Keratinocyte (primary cell): ENCODE data around the gene SLC44A3. TPM values are rescaled to one million over a fixed set of nuclear protein-coding genes. Genes with fewer than 3 reads are reported as not detected.

Experiments used
- DNase-seq: peaks from one replicate; pipeline ENCODE4 v3.0.0-alpha.2; 2011; ENCODE audit warnings: low read depth, missing footprints, low spot score
- FAIRE-seq: peaks from 2 replicates; lab custom pipeline; 2011; peaks lifted over from hg19 to GRCh38; lab: Jason Lieb, UNC
- H2AFZ ChIP-seq: 2 replicates; pipeline ENCODE4 v1.6.0; 2012; ENCODE audit warnings: low read length, control low read depth, inconsistent platforms; ENCODE audit not compliant: control insufficient read depth
- H3K27ac ChIP-seq: 2 replicates; pipeline ENCODE4 v1.5.1; 2011; ENCODE audit warnings: low read length; ENCODE audit not compliant: control insufficient read depth, insufficient read depth
- H3K27me3 ChIP-seq: 3 replicates; pipeline ENCODE4 v1.6.0; 2011; ENCODE audit warnings: low read length; ENCODE audit not compliant: control insufficient read depth, insufficient read depth; ENCODE audit errors: extremely low read depth
- H3K36me3 ChIP-seq, 2 experiments: 2 replicates in 1 of 2; 3 replicates in 1 of 2; pipeline ENCODE4 v1.5.1; 2011; ENCODE audit warnings: low read length in 2 of 2, mild to moderate bottlenecking in 1 of 2; ENCODE audit not compliant: control insufficient read depth in 2 of 2, insufficient read depth in 2 of 2; ENCODE audit errors: extremely low read depth in 1 of 2
- H3K4me1 ChIP-seq: 3 replicates; pipeline ENCODE4 v1.5.1; 2011; ENCODE audit warnings: low read length; ENCODE audit not compliant: control insufficient read depth, insufficient read depth; ENCODE audit errors: extremely low read depth
- H3K4me2 ChIP-seq: 3 replicates; pipeline ENCODE4 v1.6.0; 2011; ENCODE audit warnings: low read depth, low read length; ENCODE audit not compliant: control insufficient read depth, insufficient read depth; ENCODE audit errors: extremely low read depth
- H3K4me3 ChIP-seq, 3 experiments: fragments of 200-600 bp in 1 of 3; sonication (generic) in 1 of 3; 2 replicates in 2 of 3; 3 replicates in 1 of 3; pipeline ENCODE4 v1.5.1; 2011 to 2016; ENCODE audit warnings: low read length in 3 of 3, mild to moderate bottlenecking in 3 of 3, control low read depth in 2 of 3, inconsistent platforms in 1 of 3, low read depth in 1 of 3, mixed read lengths in 1 of 3, mixed run types in 1 of 3, moderate library complexity in 1 of 3; ENCODE audit not compliant: control insufficient read depth in 2 of 3, insufficient read depth in 2 of 3; ENCODE audit errors: extremely low read depth in 1 of 3
- H3K79me2 ChIP-seq: 2 replicates; pipeline ENCODE4 v1.6.0; 2012; ENCODE audit warnings: low read length; ENCODE audit not compliant: control insufficient read depth, insufficient read depth
- H3K9ac ChIP-seq: 3 replicates; pipeline ENCODE4 v1.6.0; 2011; ENCODE audit warnings: low read length; ENCODE audit not compliant: control insufficient read depth, insufficient read depth; ENCODE audit errors: extremely low read depth
- H3K9me1 ChIP-seq: 3 replicates; pipeline ENCODE4 v1.6.0; 2011; ENCODE audit warnings: low read length; ENCODE audit not compliant: control insufficient read depth, insufficient read depth; ENCODE audit errors: extremely low read depth
- H3K9me3 ChIP-seq: 2 replicates; pipeline ENCODE4 v1.5.1; 2012; ENCODE audit warnings: low read depth, low read length; ENCODE audit not compliant: control insufficient read depth
- H4K20me1 ChIP-seq: 3 replicates; pipeline ENCODE4 v1.6.0; 2011; ENCODE audit warnings: low read length; ENCODE audit not compliant: control insufficient read depth, insufficient read depth; ENCODE audit errors: extremely low read depth
- CTCF ChIP-seq, 3 experiments: IDR thresholded peaks in 1 of 3; conservative IDR thresholded peaks in 1 of 3; optimal IDR thresholded peaks in 1 of 3; 2 replicates in 2 of 3; 3 replicates in 1 of 3; pipeline versions ENCODE3 to v1.5.1; 2011; ENCODE audit warnings: low read length in 3 of 3, mild to moderate bottlenecking in 3 of 3, moderate library complexity in 2 of 3, control low read depth in 1 of 3, inconsistent platforms in 1 of 3; ENCODE audit not compliant: insufficient read depth in 2 of 3; ENCODE audit errors: extremely low read depth in 1 of 3
- EZH2 ChIP-seq: IDR thresholded peaks from one replicate; pipeline ENCODE4 v1.6.1; 2012; ENCODE audit warnings: inconsistent platforms, mild to moderate bottlenecking, low read length, moderate library complexity
- dilution Hi-C: fragments of 300-500 bp; cut with MboI; formaldehyde crosslinking; loops from one replicate; pipeline ENCODE4 v1.7.0; 2020; ENCODE audit warnings: low sequenced_read_pairs; ENCODE audit not compliant: extremely low pct_ligation_motif_present
- polyA plus RNA-seq, 5 experiments: library from polyadenylated mRNA; depleted of rRNA in 3 of 5; stranded (reverse) in 3 of 5; stranded (forward) in 1 of 5; unstranded in 1 of 5; fragments of >200 nt; gene quantifications; 1 replicate in 1 of 5; 2 replicates in 3 of 5; 3 replicates in 1 of 5; pipeline versions ENCODE4 v1.2.1 to v1.2.3, GENCODE V29; 2011 to 2012; ENCODE audit warnings: missing spikeins in 2 of 5, low read depth in 1 of 5, low replicate concordance in 1 of 5

The SLC44A3 gene
- polyA plus RNA-seq, 1 donor (not counting 4 experiments of a cell fraction or from before 2014, with no cell fraction given): 7.3 TPM

GRCh38 chr1:94927405-94928175 lies 107.4 kb downstream of the SLC44A3 start:
- no peak overlapping the region for H3K9ac ChIP-seq

GRCh38 chr1:94928293-94928939 lies 108.3 kb downstream of the SLC44A3 start:
- H3K79me2 ChIP-seq: peaks cover 27% of the 10 kb centered on the region
- no peak overlapping the region for H3K4me3 ChIP-seq
- peaks cover 0 to 7% of the 10 kb centered on the region in 2 experiments for H3K36me3 ChIP-seq
- H4K20me1 ChIP-seq: no peaks in the 10 kb centered on the region
- no peaks in the 10 kb centered on the region for H3K9me1 ChIP-seq
- no peaks in the 10 kb centered on the region for H3K9me3 ChIP-seq
- no peak overlapping the region for H3K4me2 ChIP-seq
- dilution Hi-C loops: no loop called here
- no peak overlapping the region for H2AFZ ChIP-seq
- H3K9ac ChIP-seq: no peak overlapping the region
- H3K27ac ChIP-seq: no peak overlapping the region
- peaks cover 15% of the 10 kb centered on the region for H3K4me1 ChIP-seq
- no peaks in the 10 kb centered on the region for H3K27me3 ChIP-seq
- FAIRE-seq: no peak
- TF ChIP-seq CTCF (optimal IDR thresholded peaks at IDR 0.05 in 1 of 3, IDR thresholded peaks at IDR 0.05 in 1 of 3, conservative IDR thresholded peaks at IDR 0.05 in 1 of 3; ENCODE audit: extremely low read depth in 1 of 3, insufficient read depth in 2 of 3, low read length in 3 of 3) (no peak), EZH2 (no peak)
- DNase-seq: no peak

More at GRCh38 chr1:94927405-94928175, 107.4 kb downstream of the SLC44A3 start:
- Histone ChIP-seq H4K20me1 (no peaks in the 10 kb centered on the region), H3K4me3 (no peak overlapping the region), H2AFZ (no peak overlapping the region), H3K36me3 (peaks cover 0 to 7% of the 10 kb centered on the region in 2 experiments), H3K4me1 (peaks cover 15% of the 10 kb centered on the region), H3K27ac (no peak overlapping the region), H3K79me2 (peaks cover 36% of the 10 kb centered on the region), H3K4me2 (no peak overlapping the region), H3K9me3 (no peaks in the 10 kb centered on the region), H3K9me1 (no peaks in the 10 kb centered on the region), H3K27me3 (no peaks in the 10 kb centered on the region)
- FAIRE-seq: no peak
- TF ChIP-seq CTCF (optimal IDR thresholded peaks at IDR 0.05 in 1 of 3, IDR thresholded peaks at IDR 0.05 in 1 of 3, conservative IDR thresholded peaks at IDR 0.05 in 1 of 3; ENCODE audit: extremely low read depth in 1 of 3, insufficient read depth in 2 of 3, low read length in 3 of 3): no peak
- TF ChIP-seq EZH2: no peak
- dilution Hi-C loops: no loop called here
- DNase-seq: no peak
